ENCODE measurements around the gene GRAMD1A.
"Not testable (repeated sequence)": the region's sequence is repeated elsewhere in the genome, so short reads cannot be mapped to it uniquely, and the experiment has no call there.

- TF ChIP-seq CTCF, POLR2A (IDR thresholded peaks at IDR 0.05): not testable (repeated sequence)
These were observed 51.1 kb downstream of the GRAMD1A start for GRCh38 chr19:35051268-35051667.

Data from vagina (tissue), 2 donors.